ENCODE data around the gene COL28A1.

COL28A1 gene

DNA sequence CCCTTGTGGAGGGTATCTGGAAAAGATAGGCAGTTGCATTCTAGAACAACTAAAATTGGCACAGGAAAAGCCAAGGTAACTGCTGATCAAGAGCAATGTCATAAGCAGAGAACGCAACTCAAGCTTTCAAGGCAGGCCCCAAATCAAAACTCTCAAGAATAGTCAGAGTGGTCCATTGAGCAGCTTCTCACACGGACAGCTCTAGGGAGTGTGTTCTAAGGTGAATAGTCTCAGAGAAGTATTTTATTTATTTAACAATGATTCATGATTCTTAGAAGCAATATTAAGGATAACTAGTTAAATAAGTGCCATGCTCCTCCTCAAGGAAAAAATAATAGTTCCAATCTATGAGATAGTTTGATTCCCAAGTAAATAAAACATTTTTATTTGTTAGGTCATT is 83.0 kb downstream of the COL28A1 start:
- TF ChIP-seq, protein P1, sequence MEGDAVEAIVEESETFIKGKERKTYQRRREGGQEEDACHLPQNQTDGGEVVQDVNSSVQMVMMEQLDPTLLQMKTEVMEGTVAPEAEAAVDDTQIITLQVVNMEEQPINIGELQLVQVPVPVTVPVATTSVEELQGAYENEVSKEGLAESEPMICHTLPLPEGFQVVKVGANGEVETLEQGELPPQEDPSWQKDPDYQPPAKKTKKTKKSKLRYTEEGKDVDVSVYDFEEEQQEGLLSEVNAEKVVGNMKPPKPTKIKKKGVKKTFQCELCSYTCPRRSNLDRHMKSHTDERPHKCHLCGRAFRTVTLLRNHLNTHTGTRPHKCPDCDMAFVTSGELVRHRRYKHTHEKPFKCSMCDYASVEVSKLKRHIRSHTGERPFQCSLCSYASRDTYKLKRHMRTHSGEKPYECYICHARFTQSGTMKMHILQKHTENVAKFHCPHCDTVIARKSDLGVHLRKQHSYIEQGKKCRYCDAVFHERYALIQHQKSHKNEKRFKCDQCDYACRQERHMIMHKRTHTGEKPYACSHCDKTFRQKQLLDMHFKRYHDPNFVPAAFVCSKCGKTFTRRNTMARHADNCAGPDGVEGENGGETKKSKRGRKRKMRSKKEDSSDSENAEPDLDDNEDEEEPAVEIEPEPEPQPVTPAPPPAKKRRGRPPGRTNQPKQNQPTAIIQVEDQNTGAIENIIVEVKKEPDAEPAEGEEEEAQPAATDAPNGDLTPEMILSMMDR (IDR thresholded peaks at IDR 0.05; ENCODE audit: low read depth, low read length, missing control alignments) = no peak
- no peak overlapping the region for H3K4me3 ChIP-seq (ENCODE audit: low read depth, low read length)
- no peak for DNase-seq (ENCODE audit: low read depth)
- in situ Hi-C loops (cut with HindIII; ENCODE audit: low sequenced_read_pairs) = no loop called here

DNA sequence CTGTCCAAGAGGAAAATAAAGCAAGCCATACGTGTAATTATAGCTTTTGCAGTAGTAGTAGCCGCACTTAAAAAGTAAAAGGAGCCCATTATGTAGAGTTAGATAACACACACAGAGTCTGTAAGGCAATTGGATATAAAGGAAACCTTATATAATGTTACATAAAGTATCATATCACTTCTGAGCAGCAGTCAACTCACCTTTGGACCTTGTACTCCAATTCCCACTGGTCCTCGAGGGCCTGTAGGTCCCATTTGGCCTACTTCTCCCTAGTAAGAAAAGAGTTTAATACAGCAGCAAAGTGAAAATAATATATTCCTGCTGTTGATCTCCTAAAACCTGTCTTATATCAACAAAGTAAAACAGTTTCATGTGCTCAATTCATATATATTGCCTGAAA is 83.6 kb downstream of the COL28A1 start:
- TF ChIP-seq, protein P1 (IDR thresholded peaks at IDR 0.05; ENCODE audit: low read depth, low read length, missing control alignments) = no peak
- no peak overlapping the region for H3K4me3 ChIP-seq (ENCODE audit: low read depth, low read length)
- no peak for DNase-seq (ENCODE audit: low read depth)
- in situ Hi-C loops (cut with HindIII; ENCODE audit: low sequenced_read_pairs) = no loop called here

DNA sequence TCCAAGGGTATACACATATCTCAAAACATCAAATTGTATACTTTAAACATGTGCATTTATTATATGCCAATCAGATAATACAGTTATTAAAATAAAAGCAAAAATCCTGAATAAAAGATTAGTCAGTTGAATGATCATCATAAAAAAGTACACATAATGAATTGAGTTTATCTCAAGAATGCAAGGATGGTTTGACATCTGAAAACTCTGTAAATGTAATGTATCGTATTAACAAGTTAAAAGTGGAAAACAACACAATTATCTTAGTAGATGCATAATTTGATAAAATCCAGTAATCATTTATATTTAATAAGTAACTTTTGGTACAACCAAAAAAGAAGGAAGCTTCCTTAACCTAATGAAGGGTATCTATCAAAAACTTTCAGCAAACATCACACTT is 86.6 kb downstream of the COL28A1 start:
- in situ Hi-C loops (cut with HindIII; ENCODE audit: low sequenced_read_pairs) = no loop called here
- TF ChIP-seq, protein P1 (IDR thresholded peaks at IDR 0.05; ENCODE audit: low read depth, low read length, missing control alignments) = no peak

DNA sequence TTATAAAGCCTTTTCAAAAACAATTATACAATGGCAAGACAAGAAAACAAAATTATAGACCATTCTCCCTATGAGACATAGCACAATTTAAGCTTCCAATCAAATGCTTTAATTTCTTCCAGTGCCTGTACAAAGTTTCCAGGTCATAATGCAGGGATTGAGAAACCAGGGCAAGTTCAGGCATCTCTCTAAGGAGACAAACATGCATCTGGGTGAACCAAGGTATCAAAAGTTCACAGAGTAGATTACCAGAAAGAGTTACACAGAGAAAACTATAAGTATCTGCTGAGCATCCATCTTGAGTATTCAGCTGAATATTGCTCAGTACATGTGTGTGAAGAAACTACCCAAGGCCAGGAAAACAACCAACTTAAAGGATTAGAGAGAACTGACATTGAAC is 89.1 kb downstream of the COL28A1 start:
- H3K4me3 ChIP-seq (ENCODE audit: low read depth, low read length) = no peak overlapping the region
- no peak for DNase-seq (ENCODE audit: low read depth)
- TF ChIP-seq, protein P1 (IDR thresholded peaks at IDR 0.05; ENCODE audit: low read depth, low read length, missing control alignments) = no peak
- in situ Hi-C loops (cut with HindIII; ENCODE audit: low sequenced_read_pairs) = no loop called here

More for the DNA sequence above, 86.6 kb downstream of the COL28A1 start:
- no peak overlapping the region for H3K4me3 ChIP-seq (ENCODE audit: low read depth, low read length)
- no peak for DNase-seq (ENCODE audit: low read depth)

DNA sequence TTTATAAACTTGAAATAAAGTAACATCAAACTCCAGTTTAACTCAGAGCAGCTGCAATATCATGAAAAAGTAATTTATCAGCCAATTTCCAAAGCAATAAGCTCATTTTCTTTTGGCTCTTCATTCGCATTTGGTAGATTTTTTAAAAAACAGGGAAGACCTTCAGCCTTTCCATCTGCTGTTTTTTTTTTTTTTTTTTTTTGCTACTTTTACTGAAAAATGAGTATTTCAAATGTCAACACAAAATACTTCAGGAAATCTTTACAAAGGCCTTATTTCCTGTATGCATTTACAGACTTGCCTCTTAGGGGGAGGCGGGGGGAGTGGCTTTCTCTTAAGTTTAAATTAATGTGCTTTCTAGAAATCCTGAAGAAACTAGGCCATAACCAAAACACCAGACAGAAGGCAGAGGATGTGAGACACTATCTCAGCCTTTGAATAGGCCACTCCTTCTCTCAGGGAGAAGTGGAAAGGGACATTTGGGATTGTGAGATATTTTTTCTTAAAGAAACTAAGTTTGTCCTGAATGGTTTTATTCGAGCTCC is 91.8 kb downstream of the COL28A1 start:
- in situ Hi-C loops (cut with HindIII; ENCODE audit: low sequenced_read_pairs) = no loop called here
- H3K4me3 ChIP-seq (ENCODE audit: low read depth, low read length) = no peak overlapping the region
- TF ChIP-seq, protein P1 (IDR thresholded peaks at IDR 0.05; ENCODE audit: low read depth, low read length, missing control alignments) = no peak
- DNase-seq (ENCODE audit: low read depth) = no peak

DNA sequence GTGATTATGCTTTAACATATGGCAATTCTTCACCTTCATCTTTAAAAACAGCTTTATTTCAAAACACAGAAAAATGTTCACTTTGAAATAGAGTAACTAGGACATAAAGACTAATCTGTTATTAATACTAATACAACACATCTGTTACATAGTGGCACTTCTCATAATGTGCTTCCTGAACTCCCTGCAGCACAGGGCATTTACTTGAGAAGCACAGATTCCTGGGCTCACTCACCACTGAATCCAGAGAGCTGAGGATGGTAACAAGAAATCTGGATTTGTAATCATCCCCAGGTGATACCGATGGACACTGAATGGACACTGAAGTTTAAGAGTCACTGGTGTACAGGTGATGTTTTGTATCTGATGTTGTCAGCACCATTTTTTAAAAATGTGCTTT is 96.1 kb downstream of the COL28A1 start:
- no peak for DNase-seq (ENCODE audit: low read depth)
- in situ Hi-C loops (cut with HindIII; ENCODE audit: low sequenced_read_pairs) = no loop called here
- H3K4me3 ChIP-seq (ENCODE audit: low read depth, low read length) = no peak overlapping the region
- TF ChIP-seq, protein P1 (IDR thresholded peaks at IDR 0.05; ENCODE audit: low read depth, low read length, missing control alignments) = no peak

Measured in astrocyte of the cerebellum (primary cell).